Measurements from ENCODE around the gene SRSF3.

GRCh38 chr6:36609582-36609981 is 15.4 kb downstream of the SRSF3 start:
- TF ChIP-seq CTCF (conservative IDR thresholded peaks at IDR 0.05 in 1 of 2, IDR thresholded peaks at IDR 0.05 in 1 of 2; ENCODE audit: extremely low read depth in 1 of 2, insufficient read depth in 1 of 2, low read depth in 1 of 2, low read length in 2 of 2) (no peak), EZH2 (IDR thresholded peaks at IDR 0.05; ENCODE audit: borderline replicate concordance, low read length) (no peak)

Data from mammary epithelial cell (primary cell).